HG02938 (cell line): ENCODE data around the gene USP48.
"Not testable (repeated sequence)": the region's sequence is repeated elsewhere in the genome, so short reads cannot be mapped to it uniquely, and the experiment has no call there.

ENCODE experiments used
- ATAC-seq: cut with Tn5 transposase; IDR thresholded peaks from one replicate; pipeline ENCODE4 v1.9.1; 2021; ENCODE audit warnings: mild to moderate bottlenecking, moderate library complexity; ENCODE audit not compliant: unreplicated experiment

Gene USP48

GRCh38 chr1:21814981-21815582, 32.1 kb upstream of the USP48 start:
- ATAC-seq = no peak

GRCh38 chr1:21814241-21814918, 31.4 kb upstream of the USP48 start:
- ATAC-seq = no peak

GRCh38 chr1:21813542-21813941, 30.6 kb upstream of the USP48 start:
- no peak for ATAC-seq

GRCh38 chr1:21811875-21812305, 28.9 kb upstream of the USP48 start, which contains the start of gene LDLRAD2:
Gene LDLRAD2, plus strand, starts transcription at chr1:21812265. Its CDS starts 187 bp downstream, at chr1:21812452.
- ATAC-seq = no peak

- ATAC-seq = no peak
Observed at GRCh38 chr1:21804536-21804935, 21.6 kb upstream of the USP48 start.

GRCh38 chr1:21801100-21801499, 18.2 kb upstream of the USP48 start:
- ATAC-seq = no peak

GRCh38 chr1:21799730-21800129, 16.8 kb upstream of the USP48 start:
- ATAC-seq = no peak

GRCh38 chr1:21795075-21795474, 12.1 kb upstream of the USP48 start:
- no peak for ATAC-seq

- no peak for ATAC-seq
Observed at GRCh38 chr1:21794656-21795055, 11.7 kb upstream of the USP48 start.

GRCh38 chr1:21793104-21793503, 10.2 kb upstream of the USP48 start:
- ATAC-seq = no peak

GRCh38 chr1:21786640-21787039, 3.7 kb upstream of the USP48 start:
- ATAC-seq = no peak

GRCh38 chr1:21785764-21786163, 2.8 kb upstream of the USP48 start:
- not testable (repeated sequence) for ATAC-seq

GRCh38 chr1:21783679-21784603, 992 bp upstream of the USP48 start:
- no peak for ATAC-seq

GRCh38 chr1:21782349-21782867, 541 bp downstream of the USP48 start:
- ATAC-seq = peak; percentile 18

- ATAC-seq = peak; percentile 12
Observed at GRCh38 chr1:21781815-21782348, 1.1 kb downstream of the USP48 start.

- ATAC-seq = peak; percentile 32
Observed at GRCh38 chr1:21779613-21780521, 3.1 kb downstream of the USP48 start.

- no peak for ATAC-seq
Observed at GRCh38 chr1:21778405-21778727, 4.6 kb downstream of the USP48 start.

- ATAC-seq = not testable (repeated sequence)
Observed at GRCh38 chr1:21776925-21777324, 6.0 kb downstream of the USP48 start.

- ATAC-seq = no peak
Observed at GRCh38 chr1:21775985-21776562, 6.9 kb downstream of the USP48 start.

GRCh38 chr1:21775550-21775914, 7.4 kb downstream of the USP48 start:
- no peak for ATAC-seq
